Nephron (organoid): ENCODE data around the gene SPATA31D3.

Experiments
- H3K27ac Mint-ChIP-seq, 3 experiments: 2 replicates each; pipeline ENCODE4 v1.8.0; 2020; ENCODE audit warnings: mixed read lengths in 3 of 3, mild to moderate bottlenecking in 2 of 3, moderate library complexity in 1 of 3
- H3K27me3 Mint-ChIP-seq: 2 replicates; pipeline ENCODE4 v1.8.0; 2021; ENCODE audit warnings: low read depth, mild to moderate bottlenecking, moderate library complexity, mixed read lengths
- H3K36me3 Mint-ChIP-seq: 2 replicates; pipeline ENCODE4 v1.8.0; 2020; ENCODE audit warnings: low read depth, mixed read lengths
- H3K4me1 Mint-ChIP-seq: 2 replicates; pipeline ENCODE4 v1.8.0; 2020; ENCODE audit warnings: mixed read lengths
- H3K4me3 Mint-ChIP-seq, 3 experiments: 2 replicates each; pipeline ENCODE4 v1.8.0; 2020; ENCODE audit warnings: mild to moderate bottlenecking in 3 of 3, mixed read lengths in 3 of 3, moderate library complexity in 2 of 3
- H3K9me3 Mint-ChIP-seq: 2 replicates; pipeline ENCODE4 v1.8.0; 2020; ENCODE audit warnings: mixed read lengths
- TF ChIP-seq, protein P1 (sequence below), 3 experiments: fragments of 200-600 bp; sonication (generic); IDR thresholded peaks; one replicate each; pipeline ENCODE4 v1.5.0; 2021; ENCODE audit warnings: antibody characterized with exemption in 3 of 3; ENCODE audit not compliant: unreplicated experiment in 3 of 3

SPATA31D3 gene

DNA sequence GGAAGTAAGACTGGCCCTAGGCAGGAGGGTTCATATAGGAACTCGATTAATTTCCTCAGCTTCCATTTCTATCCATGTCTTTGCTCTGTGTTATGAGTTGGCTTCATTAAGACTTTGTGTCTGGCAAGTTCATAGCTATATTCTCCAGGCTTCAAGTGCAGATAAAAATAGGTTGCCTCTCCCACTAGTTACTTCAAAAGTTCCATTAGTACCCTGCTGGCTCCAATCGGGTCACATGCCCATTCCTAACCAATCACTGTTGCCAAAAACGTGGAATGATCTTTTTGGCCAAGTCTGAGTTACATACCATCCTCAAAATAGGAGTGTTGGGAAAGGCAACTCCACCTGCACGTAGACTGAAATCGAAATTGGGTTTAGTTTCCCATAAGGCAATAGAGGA is 31.5 kb downstream of the SPATA31D3 start:
- Mint-ChIP-seq H3K27ac (no peak overlapping the region), H3K36me3 (no peaks in the 10 kb centered on the region), H3K27me3 (no peaks in the 10 kb centered on the region), H3K9me3 (peaks cover 10% of the 10 kb centered on the region), H3K4me3 (no peak overlapping the region), H3K4me1 (no peaks in the 10 kb centered on the region)
- TF ChIP-seq, protein P1, sequence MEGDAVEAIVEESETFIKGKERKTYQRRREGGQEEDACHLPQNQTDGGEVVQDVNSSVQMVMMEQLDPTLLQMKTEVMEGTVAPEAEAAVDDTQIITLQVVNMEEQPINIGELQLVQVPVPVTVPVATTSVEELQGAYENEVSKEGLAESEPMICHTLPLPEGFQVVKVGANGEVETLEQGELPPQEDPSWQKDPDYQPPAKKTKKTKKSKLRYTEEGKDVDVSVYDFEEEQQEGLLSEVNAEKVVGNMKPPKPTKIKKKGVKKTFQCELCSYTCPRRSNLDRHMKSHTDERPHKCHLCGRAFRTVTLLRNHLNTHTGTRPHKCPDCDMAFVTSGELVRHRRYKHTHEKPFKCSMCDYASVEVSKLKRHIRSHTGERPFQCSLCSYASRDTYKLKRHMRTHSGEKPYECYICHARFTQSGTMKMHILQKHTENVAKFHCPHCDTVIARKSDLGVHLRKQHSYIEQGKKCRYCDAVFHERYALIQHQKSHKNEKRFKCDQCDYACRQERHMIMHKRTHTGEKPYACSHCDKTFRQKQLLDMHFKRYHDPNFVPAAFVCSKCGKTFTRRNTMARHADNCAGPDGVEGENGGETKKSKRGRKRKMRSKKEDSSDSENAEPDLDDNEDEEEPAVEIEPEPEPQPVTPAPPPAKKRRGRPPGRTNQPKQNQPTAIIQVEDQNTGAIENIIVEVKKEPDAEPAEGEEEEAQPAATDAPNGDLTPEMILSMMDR (IDR thresholded peaks at IDR 0.05; ENCODE audit: unreplicated experiment in 3 of 3), result no peak

DNA sequence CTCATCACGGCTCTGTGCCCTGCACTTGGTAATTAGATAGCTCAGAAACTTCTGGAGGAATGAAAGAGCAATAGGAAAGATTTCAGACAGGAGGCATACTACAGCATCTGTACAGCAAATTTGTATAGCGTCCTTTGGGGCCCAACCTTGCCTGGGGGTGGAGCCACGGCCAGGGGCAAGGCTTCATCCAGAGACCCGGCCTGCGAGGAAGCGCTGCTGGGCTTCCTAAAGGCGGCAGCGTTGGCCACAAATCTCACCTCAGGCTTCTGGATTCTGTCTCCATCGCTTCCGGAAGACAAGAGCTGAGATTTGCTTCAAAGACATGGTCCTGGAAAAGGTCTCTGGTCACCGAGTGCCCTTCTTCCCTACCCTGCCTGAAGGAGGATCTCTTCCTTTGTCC is 33.1 kb downstream of the SPATA31D3 start:
- H3K9me3 Mint-ChIP-seq, result peaks cover 10% of the 10 kb centered on the region
- H3K36me3 Mint-ChIP-seq, result no peaks in the 10 kb centered on the region
- H3K4me3 Mint-ChIP-seq, result no peak overlapping the region
- TF ChIP-seq, protein P1 (IDR thresholded peaks at IDR 0.05; ENCODE audit: unreplicated experiment in 3 of 3), result no peak
- H3K27ac Mint-ChIP-seq, result no peak overlapping the region
- H3K4me1 Mint-ChIP-seq, result no peaks in the 10 kb centered on the region
- no peaks in the 10 kb centered on the region for H3K27me3 Mint-ChIP-seq

DNA sequence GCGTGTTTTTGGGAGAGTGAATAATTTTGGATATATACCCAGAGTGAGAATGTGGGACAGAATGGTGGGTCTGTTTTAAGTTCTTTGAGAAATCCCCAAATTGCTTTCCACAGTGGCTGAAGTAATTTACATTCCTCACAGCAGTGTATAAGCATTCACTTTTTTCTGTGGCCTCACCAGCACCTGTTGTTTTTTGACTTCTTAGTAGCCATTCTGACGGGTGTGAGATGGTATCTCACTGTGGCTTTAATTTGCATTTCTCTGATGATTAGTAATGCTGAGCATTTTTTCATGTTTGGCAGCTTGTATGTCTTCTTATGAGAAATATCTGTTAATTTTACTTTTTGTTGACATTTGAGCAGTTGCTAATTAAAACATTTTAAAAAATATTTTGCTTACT is 35.9 kb downstream of the SPATA31D3 start:
- Mint-ChIP-seq H3K36me3 (no peaks in the 10 kb centered on the region), H3K4me1 (no peaks in the 10 kb centered on the region), H3K27ac (no peak overlapping the region), H3K9me3 (peaks cover 10% of the 10 kb centered on the region), H3K27me3 (no peaks in the 10 kb centered on the region), H3K4me3 (no peak overlapping the region)
- TF ChIP-seq, protein P1 (IDR thresholded peaks at IDR 0.05; ENCODE audit: unreplicated experiment in 3 of 3), result no peak

DNA sequence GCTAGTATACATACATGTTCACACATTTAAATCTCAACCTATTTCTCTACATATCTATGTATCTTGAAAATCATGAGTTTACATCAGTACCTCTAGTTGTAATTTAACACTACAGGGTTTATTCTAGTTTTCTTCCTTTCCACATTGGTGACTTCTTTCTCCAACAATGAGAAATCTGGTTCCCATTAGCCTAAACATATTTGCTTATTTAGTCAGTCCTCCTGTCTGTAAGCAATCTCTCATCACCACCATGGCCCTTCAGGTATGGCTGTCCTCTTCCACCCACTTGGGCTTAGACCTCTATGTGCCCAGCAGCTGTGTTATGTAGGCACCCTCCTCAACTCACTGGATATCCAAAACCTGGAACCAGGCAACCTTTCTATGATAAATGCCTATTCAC is 37.3 kb downstream of the SPATA31D3 start:
- TF ChIP-seq, protein P1 (IDR thresholded peaks at IDR 0.05; ENCODE audit: unreplicated experiment in 3 of 3), result no peak
- Mint-ChIP-seq H3K27ac (no peak overlapping the region), H3K9me3 (peaks cover 7% of the 10 kb centered on the region), H3K36me3 (no peaks in the 10 kb centered on the region), H3K4me1 (no peaks in the 10 kb centered on the region), H3K4me3 (no peak overlapping the region), H3K27me3 (no peaks in the 10 kb centered on the region)

DNA sequence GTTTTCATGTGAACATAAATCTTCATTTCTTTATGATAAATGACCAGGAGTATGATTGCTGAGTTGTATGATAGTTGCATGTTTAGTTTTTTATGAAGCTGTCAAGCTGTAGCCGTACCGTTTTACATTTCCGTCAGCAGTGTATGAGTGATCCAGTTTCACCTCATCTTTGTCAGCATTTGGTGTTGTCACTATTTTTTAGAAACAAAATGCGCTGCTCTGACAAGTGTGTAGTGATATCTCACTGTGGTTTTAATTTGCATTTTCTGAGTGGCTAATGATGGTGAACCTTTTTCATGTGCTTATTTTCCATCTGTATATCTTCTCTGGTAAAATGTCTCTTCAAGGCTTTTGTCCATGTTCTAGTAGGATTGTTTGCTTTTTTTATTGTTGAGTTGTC is 38.6 kb downstream of the SPATA31D3 start:
- Mint-ChIP-seq H3K27ac (no peak overlapping the region), H3K9me3 (peaks cover 3% of the 10 kb centered on the region), H3K36me3 (no peaks in the 10 kb centered on the region), H3K27me3 (no peaks in the 10 kb centered on the region), H3K4me1 (no peaks in the 10 kb centered on the region), H3K4me3 (no peak overlapping the region)
- TF ChIP-seq, protein P1 (IDR thresholded peaks at IDR 0.05; ENCODE audit: unreplicated experiment in 3 of 3), result no peak

DNA sequence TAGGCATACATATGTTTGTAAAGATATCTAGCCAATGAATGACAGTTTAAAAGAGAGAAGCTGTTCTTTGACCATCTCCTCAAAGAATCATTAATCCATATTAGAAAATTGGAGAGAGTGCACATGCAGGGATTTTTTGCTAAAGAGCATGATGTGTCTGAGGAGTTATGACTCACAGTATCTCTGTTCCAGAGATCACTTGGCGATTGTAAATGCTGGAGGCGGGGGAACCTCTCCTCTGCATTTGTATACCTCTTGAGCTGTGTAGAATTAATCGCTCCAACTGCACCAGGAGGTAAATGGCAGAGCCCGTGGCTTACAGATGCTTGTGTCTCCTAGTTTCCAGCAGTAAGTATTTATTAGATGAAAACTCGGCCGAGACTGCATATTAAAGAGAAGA is 41.6 kb downstream of the SPATA31D3 start:
- TF ChIP-seq, protein P1 (IDR thresholded peaks at IDR 0.05; ENCODE audit: unreplicated experiment in 3 of 3), result no peak
- Mint-ChIP-seq H3K36me3 (no peaks in the 10 kb centered on the region), H3K4me3 (no peak overlapping the region), H3K9me3 (no peaks in the 10 kb centered on the region), H3K27ac (no peak overlapping the region), H3K27me3 (no peaks in the 10 kb centered on the region), H3K4me1 (no peaks in the 10 kb centered on the region)
